Natural killer cell (primary cell): Measurements from ENCODE around the gene HOXC4. TPM values are rescaled to one million over a fixed set of nuclear protein-coding genes. Genes with fewer than 3 reads are reported as not detected.

ENCODE experiments used
- ATAC-seq, 3 donors: fragments of 150-1000 bp in 2 of 3; fragments of 200-7000 bp in 1 of 3; cut with Tn5 transposase; 1 replicate in 1 of 3; 2 replicates in 2 of 3; pipeline ENCODE4 v1.10.0; 2021; ENCODE audit warnings: mild to moderate bottlenecking in 2 of 3, moderate library complexity in 2 of 3
- DNase-seq, 2 donors: peaks; one replicate each; pipeline versions ENCODE4 v3.0.0 to v3.0.0-alpha.2; 2013 to 2021; ENCODE audit warnings: mixed read lengths in 1 of 2
- H3K27ac ChIP-seq: one replicate; pipeline ENCODE4 v1.5.1; 2013; ENCODE audit warnings: mild to moderate bottlenecking, low read length
- H3K27me3 ChIP-seq: one replicate; pipeline ENCODE4 v1.6.1; 2013; ENCODE audit warnings: low read length; ENCODE audit not compliant: control insufficient read depth, insufficient read depth
- H3K36me3 ChIP-seq: one replicate; pipeline ENCODE4 v1.6.1; 2013; ENCODE audit warnings: low read length; ENCODE audit not compliant: control insufficient read depth, insufficient read depth
- H3K4me1 ChIP-seq: one replicate; pipeline ENCODE4 v1.6.1; 2013; ENCODE audit warnings: low read length; ENCODE audit not compliant: control insufficient read depth, insufficient read depth
- H3K4me3 ChIP-seq: one replicate; pipeline ENCODE4 v1.5.1; 2013; ENCODE audit warnings: low read length
- H3K9me3 ChIP-seq: one replicate; pipeline ENCODE4 v1.6.1; 2013; ENCODE audit warnings: low read length; ENCODE audit not compliant: control insufficient read depth, insufficient read depth
- H3K27ac Mint-ChIP-seq, 2 donors: one replicate each; pipeline ENCODE4 v1.8.0; 2022; ENCODE audit warnings: mild to moderate bottlenecking in 2 of 2, mixed read lengths in 2 of 2, moderate library complexity in 1 of 2
- H3K27me3 Mint-ChIP-seq, 2 donors: one replicate each; pipeline ENCODE4 v1.8.0; 2022; ENCODE audit warnings: low read depth in 2 of 2, mixed read lengths in 2 of 2
- H3K36me3 Mint-ChIP-seq: one replicate; pipeline ENCODE4 v1.8.0; 2022; ENCODE audit warnings: mixed read lengths
- H3K4me1 Mint-ChIP-seq, 2 donors: one replicate each; pipeline ENCODE4 v1.8.0; 2022; ENCODE audit warnings: mixed read lengths in 2 of 2
- H3K4me3 Mint-ChIP-seq: one replicate; pipeline ENCODE4 v1.8.0; 2022; ENCODE audit warnings: mild to moderate bottlenecking, moderate library complexity, mixed read lengths
- H3K9me3 Mint-ChIP-seq, 2 donors: one replicate each; pipeline ENCODE4 v1.8.0; 2022; ENCODE audit warnings: mixed read lengths in 2 of 2
- CTCF ChIP-seq: fragments of 200-600 bp; IDR thresholded peaks from one replicate; pipeline ENCODE4 v1.8.0; 2022; ENCODE audit warnings: antibody characterized with exemption
- WGBS: methylation state at CpG from one replicate; pipeline ENCODE4 v1.1.7; 2013; ENCODE audit warnings: missing lambda C conversion rate; ENCODE audit not compliant: insufficient coverage; 5-methylcytosine and 5-hydroxymethylcytosine counted together
- intact Hi-C: fragments of 100-400 bp; cut with micrococcal nuclease; formaldehyde crosslinking; loops from one replicate; pipeline ENCODE4 v1.14.2; 2022
- total RNA-seq, 4 donors: library from RNA; stranded (reverse); fragments of 120-200 nt in 1 of 4; gene quantifications; one replicate each; pipeline versions ENCODE4 v1.2.3 to v1.2.4, GENCODE V29; 2013 to 2022

HOXC4 gene
- total RNA-seq, 3 donors from 2014 or later (not counting 1 experiment from before 2014, with no cell fraction given), result 0.95 to 3.2 (median 1.8) TPM

DNA sequence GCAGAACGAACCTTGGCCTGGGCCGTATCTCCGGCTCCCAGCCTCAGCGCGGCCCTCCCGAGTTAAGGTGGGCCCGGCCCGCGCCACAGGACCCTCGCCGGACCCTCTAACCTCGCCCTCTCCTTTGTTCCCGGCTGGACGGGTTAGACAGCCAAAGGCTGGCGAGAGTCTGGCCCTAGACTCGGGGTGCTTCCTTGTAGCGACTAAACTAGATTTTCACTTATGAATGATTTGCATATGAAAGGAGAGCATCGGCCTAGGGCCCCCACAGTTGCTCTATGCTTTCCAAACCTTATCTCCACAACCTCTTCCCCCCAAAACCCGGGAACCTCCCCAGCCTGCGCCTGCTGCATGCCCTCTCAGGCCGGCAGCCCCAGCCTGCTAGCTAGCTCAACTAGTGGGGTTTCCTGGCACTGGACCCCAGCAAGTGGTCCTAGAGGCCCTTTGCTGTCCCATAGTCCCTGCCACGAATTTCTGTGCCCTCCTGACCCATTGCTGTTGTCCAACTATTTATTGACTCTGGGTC, 18.8 kb upstream of the HOXC4 start:
- no peak for DNase-seq
- no peak for TF ChIP-seq CTCF
- peaks cover 9% of the 10 kb centered on the region for H3K9me3 ChIP-seq
- Mint-ChIP-seq H3K4me3 (peak overlapping the region; percentile 74), H3K9me3 (peaks cover 0 to 2% of the 10 kb centered on the region in 2 donors), H3K4me1 (peaks cover 23 to 27% of the 10 kb centered on the region in 2 donors), H3K36me3 (no peaks in the 10 kb centered on the region), H3K27ac (peak overlapping the region in 1 of 2 donors; percentile 31), H3K27me3 (peaks cover 84 to 96% of the 10 kb centered on the region in 2 donors)
- H3K36me3 ChIP-seq, result no peaks in the 10 kb centered on the region
- intact Hi-C loops, result loop anchor here (5.0 to 10.0 kb wide), 2 partner anchors 38 to 50 kb away; no protein-coding TSS in a partner anchor
- peaks cover 26% of the 10 kb centered on the region for H3K4me1 ChIP-seq
- H3K27me3 ChIP-seq, result peaks cover 85% of the 10 kb centered on the region
- 43% methylated on average over 22 of the region's 22 CpGs for WGBS
- H3K4me3 ChIP-seq, result no peak overlapping the region
- H3K27ac ChIP-seq, result no peak overlapping the region
- no peak for ATAC-seq

DNA sequence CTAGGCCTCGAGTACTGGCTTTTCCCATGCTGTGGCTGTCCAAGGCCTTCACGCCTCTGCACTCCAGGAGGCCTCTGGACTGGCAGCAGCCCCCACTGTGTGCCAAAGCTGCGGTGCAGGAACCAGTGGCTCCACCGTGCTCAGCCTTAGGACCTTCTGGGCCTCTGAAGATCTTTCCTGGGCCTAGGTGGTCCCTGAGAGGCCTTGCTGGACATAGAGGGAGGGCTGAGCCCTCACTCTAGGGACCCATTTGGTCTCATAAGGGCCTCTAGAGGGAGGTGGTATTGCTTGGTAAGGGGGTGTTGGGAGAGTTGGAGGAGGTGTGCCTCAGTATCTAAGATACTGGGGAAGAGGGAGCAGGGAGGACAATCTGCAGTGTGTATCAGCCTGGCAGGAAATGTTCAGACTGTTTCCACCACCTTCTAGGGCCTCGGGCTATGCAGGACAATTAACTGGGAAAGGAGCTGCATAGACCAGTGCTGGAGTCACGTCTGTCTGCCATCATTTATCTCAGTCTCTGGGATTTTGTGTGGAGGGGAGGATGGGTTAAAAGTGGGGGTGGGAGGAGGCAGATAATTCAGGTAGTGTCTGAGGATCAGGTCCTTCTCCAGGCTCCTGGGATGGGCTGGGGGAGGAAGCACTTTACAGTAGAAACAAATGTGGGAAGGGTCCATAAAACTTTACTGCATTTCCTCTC, 17.9 kb upstream of the HOXC4 start:
- Mint-ChIP-seq H3K4me1 (peaks cover 23 to 27% of the 10 kb centered on the region in 2 donors), H3K4me3 (no peak overlapping the region), H3K27me3 (peaks cover 85 to 96% of the 10 kb centered on the region in 2 donors), H3K27ac (no peak overlapping the region), H3K36me3 (no peaks in the 10 kb centered on the region), H3K9me3 (peaks cover 0 to 2% of the 10 kb centered on the region in 2 donors)
- Histone ChIP-seq H3K9me3 (peaks cover 9% of the 10 kb centered on the region), H3K4me1 (peaks cover 26% of the 10 kb centered on the region), H3K4me3 (no peak overlapping the region), H3K36me3 (no peaks in the 10 kb centered on the region), H3K27me3 (peaks cover 85% of the 10 kb centered on the region), H3K27ac (no peak overlapping the region)
- WGBS, result 85% methylated on average over 6 of the region's 6 CpGs
- no peak for DNase-seq
- intact Hi-C loops, result loop anchor here (10.0 kb wide), 1 partner anchor 49 kb away; no protein-coding TSS in a partner anchor
- no peak for ATAC-seq
- no peak for TF ChIP-seq CTCF

DNA sequence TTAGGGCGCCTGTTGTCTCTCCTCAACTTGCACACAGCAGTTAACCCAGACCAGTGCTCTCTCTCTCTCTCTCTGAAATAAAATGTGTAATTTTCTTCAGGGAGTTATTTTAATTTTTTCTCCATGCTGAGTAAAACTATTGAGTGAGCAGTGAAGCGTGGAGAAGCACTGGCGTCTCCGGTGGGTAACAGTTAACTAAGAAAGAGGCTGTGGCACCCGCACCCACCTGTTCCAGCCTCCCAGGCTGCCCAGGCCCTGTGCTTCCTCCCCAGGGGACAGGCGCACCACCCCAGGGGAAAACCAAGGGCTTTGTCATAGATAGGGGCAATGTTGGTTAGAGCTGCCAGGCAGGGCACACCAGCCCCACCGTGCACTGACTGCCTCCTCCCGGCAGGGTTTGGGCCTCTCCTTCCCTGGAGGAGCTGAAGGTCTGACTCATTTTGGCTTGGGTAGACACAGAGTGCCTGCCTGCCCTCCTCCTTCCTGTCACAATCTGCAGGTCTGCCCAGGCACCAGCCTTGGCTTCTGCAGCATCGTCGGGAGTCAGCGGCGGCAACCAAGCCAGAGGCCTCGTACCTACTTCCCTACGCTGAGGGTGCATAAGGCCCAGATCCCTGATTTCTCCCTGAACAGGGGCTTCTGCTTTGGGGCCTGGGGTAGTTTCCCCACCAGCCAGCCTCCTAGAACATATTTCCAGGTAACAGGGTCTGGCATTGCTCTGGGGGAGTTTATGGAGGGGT, 16.8 kb upstream of the HOXC4 start:
- H3K4me3 ChIP-seq, result no peak overlapping the region
- H3K36me3 Mint-ChIP-seq, result no peaks in the 10 kb centered on the region
- intact Hi-C loops, result loop anchor here (10.0 kb wide), 1 partner anchor 48 kb away; no protein-coding TSS in a partner anchor
- H3K27me3 ChIP-seq, result peaks cover 82% of the 10 kb centered on the region
- no peaks in the 10 kb centered on the region for H3K36me3 ChIP-seq
- peaks cover 26% of the 10 kb centered on the region for H3K4me1 ChIP-seq
- no peak for DNase-seq
- H3K4me3 Mint-ChIP-seq, result no peak overlapping the region
- WGBS, result 68% methylated on average over 14 of the region's 14 CpGs
- H3K9me3 Mint-ChIP-seq, result peaks cover 0 to 2% of the 10 kb centered on the region in 2 donors
- no peak overlapping the region for H3K27ac ChIP-seq
- H3K4me1 Mint-ChIP-seq, result peaks cover 23 to 27% of the 10 kb centered on the region in 2 donors
- no peak for TF ChIP-seq CTCF
- H3K9me3 ChIP-seq, result peaks cover 9% of the 10 kb centered on the region
- H3K27me3 Mint-ChIP-seq, result peaks cover 85 to 88% of the 10 kb centered on the region in 2 donors
- no peak overlapping the region for H3K27ac Mint-ChIP-seq
- ATAC-seq, result no peak
